Regular cardiac myocyte (primary cell): ENCODE results near the gene ARVCF. TPM values are rescaled to one million over a fixed set of nuclear protein-coding genes. Genes with fewer than 3 reads are reported as not detected.

Experiments used
- total RNA-seq: library from RNA; depleted of rRNA; stranded (reverse); fragments of >200 nt; gene quantifications from 2 replicates; pipeline ENCODE4 v1.2.3, GENCODE V29; 2014

Gene ARVCF
- total RNA-seq = 6.5 and 11.3 TPM in 2 replicates

DNA sequence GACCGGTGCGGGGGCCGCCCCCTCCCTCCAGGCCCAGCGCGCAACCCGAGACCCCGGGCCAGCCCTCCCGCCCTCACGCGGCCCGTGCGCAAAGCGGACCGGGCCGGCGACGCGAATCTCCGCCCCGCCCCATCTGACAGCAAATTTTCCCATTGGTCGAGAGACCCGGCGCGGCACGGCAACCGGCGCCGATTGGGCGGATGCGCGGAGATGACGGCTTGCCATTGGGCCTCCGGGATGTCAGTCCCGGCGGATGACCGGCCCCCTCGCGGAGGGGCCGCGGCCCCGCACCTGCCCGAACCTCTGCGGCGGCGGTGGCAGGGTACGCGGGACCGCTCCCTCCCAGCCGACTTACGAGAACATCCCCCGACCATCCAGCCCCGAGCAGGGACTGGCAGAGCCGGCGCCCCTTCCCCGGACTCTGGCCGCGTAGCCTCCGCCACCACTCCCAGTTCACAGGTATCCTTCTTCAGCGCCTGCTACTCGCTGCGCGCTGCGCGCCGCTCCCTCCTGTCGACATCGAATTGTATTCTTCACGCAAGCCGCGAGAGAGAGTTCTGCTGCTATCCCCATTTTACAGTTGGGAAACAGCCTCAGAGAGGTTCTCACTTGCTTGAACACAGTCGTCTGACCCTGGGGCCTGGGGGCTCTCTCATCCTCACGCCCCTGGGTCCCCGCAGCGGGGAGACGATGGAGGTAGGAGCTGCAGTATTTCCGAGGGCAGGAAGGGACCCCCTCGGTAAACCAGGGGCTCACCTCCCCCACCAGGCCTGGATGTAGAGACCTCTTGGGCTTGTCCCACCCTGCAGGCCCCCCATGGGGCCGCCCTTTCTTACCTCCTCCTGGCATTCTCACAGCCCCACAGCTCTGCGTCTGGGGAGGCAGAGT is at the start of gene ARVCF:
TSS of gene ARVCF (minus strand) at position 90 of the 888 bp plus-strand sequence. CDS start 26,029 bp downstream, outside the sequence.

DNA sequence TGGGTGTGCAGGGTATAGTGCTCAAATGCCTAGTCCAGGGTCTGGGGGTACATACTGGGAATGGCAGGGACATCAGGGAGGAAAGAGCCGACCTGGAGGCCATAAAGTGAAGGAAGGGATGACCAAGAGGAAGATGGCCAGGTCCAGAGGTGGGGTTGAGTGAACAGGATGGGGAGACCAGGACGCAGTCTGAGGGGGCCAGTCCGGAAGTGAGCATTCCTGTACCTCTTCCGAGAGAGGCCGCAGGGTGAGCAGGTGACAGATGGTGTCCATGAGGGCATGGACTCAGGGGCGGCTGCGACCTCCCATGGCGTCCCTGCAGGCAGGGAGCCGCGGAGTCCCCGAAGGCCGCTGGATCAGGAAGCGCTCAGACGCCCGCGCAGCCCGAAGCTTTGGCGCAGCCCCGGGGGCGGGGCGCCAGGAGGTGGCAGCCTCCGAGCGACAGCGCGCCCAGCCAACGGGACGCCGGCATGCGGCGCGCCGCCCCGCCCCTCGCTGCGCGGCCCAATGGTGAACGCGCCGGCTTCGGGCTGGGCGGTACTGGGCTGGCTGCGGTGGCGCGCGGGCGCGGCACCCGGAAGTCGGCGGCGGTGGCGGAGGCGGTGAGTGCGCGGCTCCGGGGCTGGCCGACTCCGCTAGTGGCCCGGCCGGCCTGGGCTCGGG is 4.0 kb upstream of the ARVCF start, which contains the start of gene TANGO2:
TSS of gene TANGO2 (plus strand) at position 578 of the 663 bp plus-strand sequence. CDS start 15,689 bp downstream, outside the sequence.

DNA sequence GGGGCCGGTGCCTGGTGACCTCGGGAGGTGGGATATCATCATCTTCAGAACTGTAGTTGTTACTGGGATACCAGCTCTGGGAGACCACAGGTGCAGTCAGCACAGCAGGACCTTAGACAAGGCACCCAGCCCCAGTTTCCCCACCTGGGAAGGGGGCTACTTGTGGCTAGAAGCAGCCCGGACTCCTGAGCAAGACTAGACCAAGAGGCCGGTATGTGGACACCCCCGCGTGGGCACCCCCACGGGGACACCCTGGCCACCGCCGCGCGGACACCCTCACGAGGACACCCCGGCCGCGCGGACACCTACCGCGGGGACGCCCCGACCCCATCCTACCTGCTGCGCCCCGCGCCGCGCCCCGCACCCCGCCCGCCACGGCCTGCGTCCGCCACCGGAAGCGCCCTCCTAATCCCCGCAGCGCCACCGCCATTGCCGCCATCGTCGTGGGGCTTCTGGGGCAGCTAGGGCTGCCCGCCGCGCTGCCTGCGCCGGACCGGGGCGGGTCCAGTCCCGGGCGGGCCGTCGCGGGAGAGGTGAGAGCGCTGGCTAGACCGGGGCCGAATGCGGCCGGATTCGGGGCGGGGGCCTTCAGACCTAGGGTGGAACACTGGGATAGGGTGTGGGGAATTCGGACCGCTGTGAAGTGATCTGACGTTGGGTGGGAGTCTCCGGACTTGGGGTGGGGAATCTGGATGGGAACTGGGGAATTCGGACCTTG is 75.1 kb downstream of the ARVCF start, which contains the start of the genes COMT and TXNRD2:
TSS of gene COMT (plus strand) at position 408 of the 718 bp plus-strand sequence. CDS start 20,755 bp downstream, outside the sequence.
TSS of gene TXNRD2 (minus strand) at position 454 of the 718 bp plus-strand sequence. CDS start at position 439, 15 bp downstream.

Other genes with a start within 250 kb of the ARVCF start
- gene GNB1L, start 161.9 kb downstream of the ARVCF start, total RNA-seq = 3.1 and 6.9 TPM in 2 replicates
- gene RTL10, start 161.9 kb downstream of the ARVCF start, total RNA-seq = 8.2 and 8.5 TPM in 2 replicates
- gene COMT, start 75.1 kb downstream of the ARVCF start, total RNA-seq = 340 and 403 TPM in 2 replicates
- 13.5 and 17.4 TPM in 2 replicates for gene TXNRD2, start 75.0 kb downstream of the ARVCF start, total RNA-seq
- 49.7 and 53.6 TPM in 2 replicates for gene TANGO2, start 4.3 kb upstream of the ARVCF start, total RNA-seq
- 14.9 and 33.7 TPM in 2 replicates for gene DGCR8, start 63.4 kb upstream of the ARVCF start, total RNA-seq
- 194 and 470 TPM in 2 replicates for gene RANBP1, start 99.3 kb upstream of the ARVCF start, total RNA-seq
- 31.2 and 52.7 TPM in 2 replicates for gene TRMT2A, start 100.4 kb upstream of the ARVCF start, total RNA-seq
- 5.1 and 6.3 TPM in 2 replicates for gene ZDHHC8, start 115.0 kb upstream of the ARVCF start, total RNA-seq
- gene CCDC188, start 134.2 kb upstream of the ARVCF start, total RNA-seq = 0.38 and 0.56 TPM in 2 replicates